ENCODE data around the gene OVCA2.

Gene OVCA2

GRCh38 chr17:2016494-2016893 is 25.3 kb upstream of the OVCA2 start:
- TF ChIP-seq CTCF (IDR thresholded peaks at IDR 0.05; ENCODE audit: low read depth, low read length, missing control alignments), result no peak
- H3K4me3 ChIP-seq (ENCODE audit: low read depth, low read length), result no peak overlapping the region
- DNase-seq (ENCODE audit: low read depth), result no peak

- no peak overlapping the region for H3K4me3 ChIP-seq (ENCODE audit: low read depth, low read length)
- DNase-seq (ENCODE audit: low read depth), result no peak
- TF ChIP-seq CTCF (IDR thresholded peaks at IDR 0.05; ENCODE audit: low read depth, low read length, missing control alignments), result no peak
Observed at GRCh38 chr17:2017274-2017941, 24.4 kb upstream of the OVCA2 start.

GRCh38 chr17:2018716-2019510 is 22.9 kb upstream of the OVCA2 start:
- TF ChIP-seq CTCF (IDR thresholded peaks at IDR 0.05; ENCODE audit: low read depth, low read length, missing control alignments), result no peak
- no peak overlapping the region for H3K4me3 ChIP-seq (ENCODE audit: low read depth, low read length)
- no peak for DNase-seq (ENCODE audit: low read depth)

- no peak overlapping the region for H3K4me3 ChIP-seq (ENCODE audit: low read depth, low read length)
- no peak for DNase-seq (ENCODE audit: low read depth)
- no peak for TF ChIP-seq CTCF (IDR thresholded peaks at IDR 0.05; ENCODE audit: low read depth, low read length, missing control alignments)
Observed at GRCh38 chr17:2019723-2020122, 22.1 kb upstream of the OVCA2 start.

- no peak for DNase-seq (ENCODE audit: low read depth)
- H3K4me3 ChIP-seq (ENCODE audit: low read depth, low read length), result no peak overlapping the region
- no peak for TF ChIP-seq CTCF (IDR thresholded peaks at IDR 0.05; ENCODE audit: low read depth, low read length, missing control alignments)
Observed at GRCh38 chr17:2020721-2021120, 21.1 kb upstream of the OVCA2 start.

GRCh38 chr17:2022647-2023240 is 19.1 kb upstream of the OVCA2 start:
- H3K4me3 ChIP-seq (ENCODE audit: low read depth, low read length), result no peak overlapping the region
- no peak for TF ChIP-seq CTCF (IDR thresholded peaks at IDR 0.05; ENCODE audit: low read depth, low read length, missing control alignments)
- DNase-seq (ENCODE audit: low read depth), result no peak

Measured in GM12864 (cell line).